Adipocyte (in vitro differentiated cells): Measurements from ENCODE around the gene MMRN2.
"Not testable (repeated sequence)": the region's sequence is repeated elsewhere in the genome, so short reads cannot be mapped to it uniquely, and the experiment has no call there.

ENCODE experiments used
- DNase-seq: peaks from one replicate; pipeline ENCODE4 v3.0.0-alpha.2; 2015; ENCODE audit warnings: low read depth
- H3K27me3 ChIP-seq: replicated peaks from 2 replicates; pipeline ENCODE4 v1.7.0; 2013; ENCODE audit warnings: mild to moderate bottlenecking, low read length, moderate library complexity; ENCODE audit not compliant: control insufficient read depth, insufficient read depth
- H3K36me3 ChIP-seq: 2 replicates; pipeline ENCODE4 v1.7.0; 2013; ENCODE audit warnings: low read length, mild to moderate bottlenecking, moderate library complexity; ENCODE audit not compliant: control insufficient read depth, insufficient read depth, severe bottlenecking
- H3K4me1 ChIP-seq: 2 replicates; pipeline ENCODE4 v1.7.0; 2013; ENCODE audit warnings: mild to moderate bottlenecking, low read length, moderate library complexity; ENCODE audit not compliant: control insufficient read depth, insufficient read depth
- H3K4me3 ChIP-seq: 2 replicates; pipeline ENCODE4 v1.7.0; 2013; ENCODE audit warnings: mild to moderate bottlenecking, low read length, moderate library complexity
- H3K9ac ChIP-seq: 2 replicates; pipeline ENCODE4 v1.7.0; 2013; ENCODE audit warnings: mild to moderate bottlenecking, low read length, moderate library complexity
- H3K9me3 ChIP-seq: 2 replicates; pipeline ENCODE4 v1.7.0; 2013; ENCODE audit warnings: mild to moderate bottlenecking, low read length, moderate library complexity; ENCODE audit not compliant: control insufficient read depth

MMRN2 gene

DNA sequence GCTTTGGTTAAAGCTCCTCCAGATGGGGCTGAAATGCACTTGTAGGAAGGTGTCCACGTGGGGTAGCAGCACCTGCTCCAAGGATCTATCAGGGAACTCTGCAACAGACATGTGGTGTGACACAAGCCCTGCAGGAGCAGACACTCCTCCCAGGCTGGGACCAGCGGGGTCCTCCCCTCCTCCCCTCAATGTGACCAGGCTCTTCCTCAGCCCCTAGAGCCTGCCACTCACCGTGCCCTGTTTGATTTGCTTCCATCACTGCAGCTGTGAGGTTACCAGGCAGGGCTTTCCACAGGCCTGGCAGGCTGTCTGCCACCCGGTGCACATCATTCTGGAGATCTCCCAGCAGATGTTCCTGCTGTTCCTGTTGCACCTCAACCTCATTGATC is 13.4 kb downstream of the MMRN2 start:
- DNase-seq, result no peak
- H3K9me3 ChIP-seq, result no peaks in the 10 kb centered on the region
- H3K27me3 ChIP-seq, result no peaks in the 10 kb centered on the region
- H3K9ac ChIP-seq, result no peak overlapping the region
- H3K36me3 ChIP-seq, result no peaks in the 10 kb centered on the region
- H3K4me3 ChIP-seq, result no peak overlapping the region
- H3K4me1 ChIP-seq, result peaks cover 22% of the 10 kb centered on the region

DNA sequence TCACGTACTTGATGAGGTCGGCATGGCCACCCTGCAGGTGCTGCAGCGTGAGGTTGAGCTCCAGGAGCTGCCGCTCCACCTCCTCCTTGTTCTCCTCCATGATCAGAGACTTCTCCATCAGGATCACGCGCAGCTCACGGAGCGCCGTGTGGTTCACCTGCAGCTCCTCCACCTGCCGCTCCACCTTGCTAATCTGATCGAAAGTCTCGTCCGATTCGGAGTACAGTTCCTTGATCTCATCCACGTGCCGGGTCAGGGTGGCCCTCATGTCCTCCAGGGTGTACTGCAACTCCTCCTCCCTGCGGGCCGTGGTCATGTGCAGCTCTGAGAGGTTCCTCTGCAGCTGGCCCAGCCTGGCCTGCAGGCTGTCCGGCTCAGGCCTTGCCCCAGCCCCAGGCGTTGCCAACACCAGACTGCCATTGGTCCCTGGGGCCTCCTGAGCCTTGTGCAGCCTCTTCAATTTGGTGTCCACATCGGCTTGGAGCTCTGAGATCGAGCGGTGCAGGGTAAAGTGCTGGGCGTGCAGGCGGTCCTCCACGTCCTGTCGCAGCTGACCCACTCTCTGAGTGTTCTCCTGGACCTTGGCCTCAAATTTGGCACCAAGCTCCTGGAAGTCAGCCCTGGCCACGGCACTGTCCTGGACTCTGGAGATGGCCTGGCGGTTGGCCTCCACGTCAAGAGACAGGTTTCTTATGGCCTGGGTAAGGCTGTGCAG is 13.9 kb downstream of the MMRN2 start:
- Histone ChIP-seq H3K4me3 (no peak overlapping the region), H3K27me3 (no peaks in the 10 kb centered on the region), H3K4me1 (peaks cover 22% of the 10 kb centered on the region), H3K36me3 (no peaks in the 10 kb centered on the region), H3K9ac (no peak overlapping the region), H3K9me3 (no peaks in the 10 kb centered on the region)
- DNase-seq, result no peak

DNA sequence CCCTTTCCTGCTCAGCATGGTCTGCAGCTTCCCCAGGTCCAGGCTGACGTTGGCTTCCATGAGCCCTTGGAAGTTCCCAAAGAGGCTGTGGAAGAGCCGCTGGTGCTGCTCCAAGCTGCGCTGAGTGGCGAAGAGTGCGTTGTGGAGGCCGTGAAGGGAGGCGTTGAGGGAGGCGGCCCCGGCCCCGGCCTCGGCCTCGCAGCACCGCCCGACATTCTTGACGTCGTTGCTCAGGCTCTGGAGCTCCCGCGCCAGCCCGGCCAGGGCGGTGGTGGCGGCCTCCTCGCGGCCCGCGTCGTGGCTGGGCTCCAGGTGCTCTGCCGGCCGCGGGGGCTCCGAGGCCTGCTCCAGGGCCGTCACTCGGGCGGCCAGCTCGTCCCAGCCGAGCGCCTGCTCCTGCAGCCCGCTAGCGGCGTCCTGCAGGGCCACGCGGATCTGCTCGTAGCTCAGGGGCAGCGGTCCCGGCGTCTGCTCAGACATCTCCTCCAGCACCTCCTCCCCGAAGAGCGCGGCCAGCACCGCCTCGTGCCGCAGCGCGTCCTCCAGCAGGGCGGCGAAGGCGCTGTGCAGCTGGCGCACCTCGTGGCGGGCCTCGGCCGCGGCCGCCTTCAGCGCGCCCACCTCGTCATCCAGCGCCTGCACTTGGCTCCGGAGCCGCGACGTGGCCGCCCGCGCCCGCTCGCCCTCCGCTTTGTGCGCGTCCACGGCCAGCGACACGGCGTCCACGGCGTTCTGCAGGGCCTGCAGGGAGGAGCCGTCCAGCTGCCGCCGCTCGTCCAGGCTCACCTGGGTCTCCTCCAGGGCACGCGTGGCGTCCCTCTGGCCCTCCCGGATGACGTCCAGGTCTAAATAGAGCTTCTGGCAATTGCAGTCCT is 14.7 kb downstream of the MMRN2 start:
- Histone ChIP-seq H3K4me1 (peaks cover 22% of the 10 kb centered on the region), H3K9me3 (no peaks in the 10 kb centered on the region), H3K36me3 (no peaks in the 10 kb centered on the region), H3K27me3 (no peaks in the 10 kb centered on the region), H3K4me3 (no peak overlapping the region), H3K9ac (no peak overlapping the region)
- no peak for DNase-seq

DNA sequence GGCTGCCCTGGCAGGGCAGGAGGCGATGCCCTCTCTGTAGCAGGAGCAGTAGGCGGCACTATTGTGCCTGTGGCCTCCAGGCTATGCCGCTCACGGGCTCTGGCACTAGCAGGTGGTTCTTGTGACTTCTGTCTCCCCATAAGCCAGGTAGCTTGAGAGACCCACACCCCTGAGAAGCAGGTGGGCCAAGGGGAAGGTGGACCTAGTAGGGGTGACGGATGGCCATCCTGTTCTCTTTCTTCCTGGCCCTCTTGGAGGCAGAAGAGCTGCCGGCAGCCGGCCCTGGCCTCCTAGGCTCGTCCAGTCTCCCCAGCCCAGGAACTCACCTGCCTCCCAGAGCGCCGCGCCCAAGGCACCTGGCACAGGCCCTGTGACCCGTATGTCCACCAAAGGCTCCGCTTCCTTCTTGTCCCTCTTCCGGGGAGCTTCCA is 15.4 kb downstream of the MMRN2 start:
- H3K9ac ChIP-seq, result no peak overlapping the region
- H3K4me1 ChIP-seq, result peaks cover 29% of the 10 kb centered on the region
- no peak overlapping the region for H3K4me3 ChIP-seq
- H3K36me3 ChIP-seq, result no peaks in the 10 kb centered on the region
- H3K27me3 ChIP-seq, result no peaks in the 10 kb centered on the region
- H3K9me3 ChIP-seq, result no peaks in the 10 kb centered on the region
- no peak for DNase-seq

DNA sequence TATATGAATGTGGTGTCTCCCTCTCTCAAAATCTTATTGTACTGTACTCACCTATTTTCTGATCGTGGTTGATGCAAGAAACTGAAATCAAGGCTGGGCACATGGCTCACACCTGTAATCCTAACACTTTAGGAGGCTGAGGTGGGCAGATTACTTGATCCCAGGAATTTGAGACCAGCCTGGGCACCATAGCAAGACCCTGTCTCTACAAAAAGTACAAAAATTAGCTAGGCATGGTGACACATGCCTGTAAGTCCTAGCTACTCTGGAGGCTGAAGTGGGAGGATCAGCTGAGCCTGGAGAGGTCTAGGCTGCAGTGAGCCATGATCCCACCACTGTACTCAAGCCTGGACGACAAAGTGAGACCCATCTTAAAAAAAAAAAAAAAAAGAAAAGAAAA is 16.0 kb downstream of the MMRN2 start:
- H3K27me3 ChIP-seq, result no peaks in the 10 kb centered on the region
- peaks cover 32% of the 10 kb centered on the region for H3K4me1 ChIP-seq
- no peak overlapping the region for H3K9ac ChIP-seq
- no peaks in the 10 kb centered on the region for H3K9me3 ChIP-seq
- H3K36me3 ChIP-seq, result no peaks in the 10 kb centered on the region
- no peak for DNase-seq
- H3K4me3 ChIP-seq, result no peak overlapping the region

DNA sequence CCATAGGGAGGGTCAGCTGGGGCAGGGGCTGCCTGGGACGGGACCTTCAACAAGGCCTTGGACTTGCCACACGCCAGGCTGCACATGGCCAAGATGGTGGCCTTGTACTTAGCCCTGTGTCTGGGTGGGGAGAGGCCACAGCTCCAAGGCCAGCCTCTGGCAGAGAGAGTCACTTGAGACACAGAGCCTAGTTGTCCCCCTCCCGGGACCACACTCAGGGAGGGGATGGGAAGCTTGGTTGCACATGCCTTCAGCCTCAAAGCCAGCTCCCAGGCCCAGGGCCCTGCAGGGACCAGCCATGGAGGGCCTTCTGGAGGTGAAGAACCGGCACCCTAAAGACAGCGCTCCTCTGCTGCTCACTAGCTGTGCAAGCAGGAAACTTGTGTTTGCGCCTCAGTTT is 16.7 kb downstream of the MMRN2 start:
- Histone ChIP-seq H3K4me1 (peaks cover 27% of the 10 kb centered on the region), H3K27me3 (no peaks in the 10 kb centered on the region), H3K9ac (no peak overlapping the region), H3K4me3 (no peak overlapping the region), H3K36me3 (no peaks in the 10 kb centered on the region), H3K9me3 (no peaks in the 10 kb centered on the region)
- no peak for DNase-seq

DNA sequence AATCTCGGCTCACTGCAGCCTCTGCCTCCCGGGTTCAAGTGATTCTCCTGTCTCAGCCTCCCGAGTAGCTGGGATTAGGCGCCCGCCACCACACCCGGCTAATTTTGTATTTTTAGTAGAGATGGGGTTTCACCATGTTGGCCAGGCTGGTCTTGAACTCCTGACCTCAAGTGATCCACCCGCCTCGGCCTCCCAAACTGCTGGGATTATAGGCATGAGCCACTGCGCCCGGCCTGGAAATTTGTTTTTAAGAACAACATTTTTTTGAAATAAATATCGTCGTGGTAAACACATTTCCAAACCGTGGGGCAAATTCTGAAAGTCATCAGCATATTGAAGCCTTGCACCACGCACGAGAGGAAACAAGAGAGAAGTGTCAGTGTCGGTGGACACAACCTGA is 17.3 kb downstream of the MMRN2 start:
- DNase-seq, H3K27me3 ChIP-seq: not testable (repeated sequence)

DNA sequence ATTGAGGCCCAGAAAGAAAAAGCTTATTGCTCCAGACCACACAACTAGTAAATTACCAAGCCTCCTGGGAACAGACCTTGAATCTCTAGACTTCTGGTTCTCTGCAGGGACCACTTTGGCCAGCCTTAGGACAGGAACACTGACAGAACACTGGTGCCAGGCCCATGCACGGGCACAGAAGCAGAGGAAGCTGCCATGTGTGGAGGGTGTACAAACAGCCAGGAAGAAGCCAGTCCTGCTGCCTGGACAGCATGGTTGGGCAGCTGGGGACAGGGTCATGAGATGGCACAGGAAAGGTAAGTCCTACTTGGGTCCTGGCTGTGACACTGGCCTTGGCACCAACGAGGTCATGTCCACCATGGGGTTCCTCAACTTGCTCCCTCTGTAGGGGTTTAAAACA is 19.2 kb downstream of the MMRN2 start:
- H3K4me3 ChIP-seq, result no peak overlapping the region
- H3K4me1 ChIP-seq, result peaks cover 23% of the 10 kb centered on the region
- H3K9ac ChIP-seq, result no peak overlapping the region
- DNase-seq, result no peak
- no peaks in the 10 kb centered on the region for H3K9me3 ChIP-seq
- H3K27me3 ChIP-seq, result no peaks in the 10 kb centered on the region
- no peaks in the 10 kb centered on the region for H3K36me3 ChIP-seq

More for the DNA sequence above, 17.3 kb downstream of the MMRN2 start:
- H3K9me3 ChIP-seq, H3K9ac ChIP-seq, H3K36me3 ChIP-seq, H3K4me3 ChIP-seq: not testable (repeated sequence)
- H3K4me1 ChIP-seq, result peaks cover 21% of the 10 kb centered on the region

DNA sequence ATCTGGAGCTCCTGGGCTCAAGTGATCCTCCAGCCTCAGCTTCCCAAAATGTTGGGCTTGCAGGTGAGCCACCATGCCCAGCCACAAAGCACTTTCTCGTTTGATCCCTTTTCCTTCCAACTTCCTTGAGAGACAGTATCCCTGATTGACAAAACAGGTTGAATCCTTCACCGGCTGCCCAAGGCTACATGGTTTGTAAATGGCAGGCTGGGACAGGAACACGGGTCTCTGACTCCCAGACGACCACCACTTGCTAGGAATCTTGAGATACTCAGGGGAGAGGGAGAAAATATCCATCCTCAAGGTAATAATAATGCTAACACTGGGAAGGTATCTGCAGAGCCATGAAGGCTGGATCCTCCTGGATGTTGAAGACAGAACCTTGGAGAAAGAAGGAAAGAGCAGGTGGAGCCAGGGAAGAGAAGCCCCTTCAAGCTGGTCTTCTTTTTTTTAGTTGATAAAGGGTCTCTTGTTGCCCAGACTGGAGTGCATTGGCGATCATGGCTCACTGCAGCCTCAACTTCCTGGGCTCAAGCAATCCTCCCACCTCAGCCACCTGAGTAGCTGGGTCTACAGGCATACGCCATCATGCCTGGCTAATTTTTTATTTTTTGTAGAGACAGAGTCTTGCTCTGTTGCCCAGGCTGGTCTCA is 19.8 kb downstream of the MMRN2 start:
- Histone ChIP-seq H3K4me3 (no peak overlapping the region), H3K9me3 (no peaks in the 10 kb centered on the region), H3K4me1 (peaks cover 29% of the 10 kb centered on the region), H3K27me3 (no peaks in the 10 kb centered on the region), H3K9ac (no peak overlapping the region), H3K36me3 (no peaks in the 10 kb centered on the region)
- DNase-seq, result no peak

DNA sequence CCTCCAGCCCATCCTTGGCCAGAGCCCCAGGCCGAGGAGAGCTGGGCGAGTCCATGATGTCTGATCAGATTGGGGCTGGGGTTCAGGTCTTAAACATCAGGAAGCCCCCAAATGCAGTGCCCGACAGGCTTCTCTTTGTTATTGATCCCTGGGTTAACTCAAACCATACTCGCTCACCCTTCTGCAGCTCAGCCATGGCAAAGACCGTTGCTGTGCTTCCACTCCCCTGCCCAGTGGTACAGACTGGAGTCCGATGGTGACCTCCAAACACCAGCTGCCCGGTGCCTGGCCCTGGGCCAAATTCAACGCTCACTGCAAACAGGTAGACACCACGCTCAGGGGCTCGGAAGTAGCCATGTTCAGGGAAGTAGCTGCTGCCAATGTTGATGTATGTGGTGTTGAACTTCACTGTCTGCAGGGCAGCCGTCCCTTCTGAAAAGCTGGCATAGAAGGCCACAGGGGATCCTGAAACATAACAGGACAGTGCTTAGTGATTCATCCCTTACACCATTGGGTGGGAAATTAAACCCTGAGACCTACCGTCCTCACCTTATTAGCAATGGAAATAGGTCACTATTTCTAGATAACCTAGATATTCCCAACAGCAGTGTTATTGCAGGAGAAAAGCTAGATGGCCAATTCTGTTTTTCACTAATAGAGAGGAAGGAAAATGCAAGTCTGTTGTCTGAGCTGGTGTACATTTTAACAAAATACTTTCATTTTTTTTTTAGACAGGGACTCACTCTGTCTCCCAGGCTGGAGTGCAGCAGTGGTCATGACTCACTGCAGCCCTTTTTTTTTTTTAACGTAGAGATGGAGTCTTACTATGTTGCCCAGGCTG is 20.5 kb downstream of the MMRN2 start:
- Histone ChIP-seq H3K4me3 (no peak overlapping the region), H3K9me3 (no peaks in the 10 kb centered on the region), H3K9ac (no peak overlapping the region), H3K27me3 (no peaks in the 10 kb centered on the region), H3K36me3 (no peaks in the 10 kb centered on the region), H3K4me1 (peaks cover 36% of the 10 kb centered on the region)
- peak; percentile 39 for DNase-seq
